GM12878 (cell line): Measurements from ENCODE around the gene SCLY. TPM values are rescaled to one million over a fixed set of nuclear protein-coding genes. Genes with fewer than 3 reads are reported as not detected.

Source experiments
- ATAC-seq: fragments of 200-7000 bp; cut with Tn5 transposase; 3 replicates; pipeline ENCODE4 v1.9.1; 2020; ENCODE audit warnings: mild to moderate bottlenecking, moderate library complexity
- BruUV-seq: library from RNA; stranded (reverse); fragments of 400-500 nt; replicated peaks from 2 replicates; lab custom pipeline; 2021; lab: Mats Ljungman, UMichigan
- CTCF ChIA-PET: fragments of 300-600 bp; sonication (Branson Sonifier 250); formaldehyde crosslinking; extraction: SDS; loops from one replicate; lab custom pipeline; 2021; ENCODE audit warnings: inconsistent platforms; lab: Yijun Ruan, JAX
- POLR2A ChIA-PET: fragments of 350-600 bp; formaldehyde crosslinking; extraction: SDS; loops from one replicate; lab custom pipeline; 2021; ENCODE audit warnings: inconsistent platforms; lab: Charles Lee
- RAD21 ChIA-PET: fragments of 300-600 bp; sonication (Branson Sonifier 250); formaldehyde crosslinking; loops from one replicate; lab custom pipeline; 2023; ENCODE audit warnings: antibody characterized with exemption; ENCODE audit not compliant: unreplicated experiment; lab: Charles Lee
- SMC1A ChIA-PET: fragments of 300-600 bp; sonication (Branson Sonifier 250); formaldehyde crosslinking; loops from one replicate; lab custom pipeline; 2023; ENCODE audit not compliant: unreplicated experiment, uncharacterized antibody; lab: Charles Lee
- DNase-seq: peaks from one replicate; pipeline ENCODE4 v3.0.0-alpha.2; 2011; ENCODE audit warnings: low read depth, low spot score
- FAIRE-seq: peaks from 3 replicates; lab custom pipeline; 2011; peaks lifted over from hg19 to GRCh38; lab: Jason Lieb, UNC
- H2AFZ ChIP-seq: 2 replicates; pipeline ENCODE4 v1.6.0; 2011; ENCODE audit warnings: low read depth, low read length, control low read depth; ENCODE audit not compliant: control insufficient read depth
- H3K27ac ChIP-seq: 2 replicates; pipeline ENCODE4 v1.5.1; 2011; ENCODE audit warnings: control low read depth; ENCODE audit not compliant: control insufficient read depth, insufficient read depth
- H3K27me3 ChIP-seq, 2 experiments: replicated peaks in 1 of 2; 2 replicates each; pipeline versions ENCODE4 v1.6.0 to v1.6.1; 2011; ENCODE audit warnings: low read length in 1 of 2; ENCODE audit not compliant: control insufficient read depth in 2 of 2, insufficient read depth in 2 of 2
- H3K36me3 ChIP-seq, 2 experiments: 2 replicates each; pipeline ENCODE4 v1.5.1; 2011; ENCODE audit warnings: low read length in 1 of 2; ENCODE audit not compliant: control insufficient read depth in 2 of 2, insufficient read depth in 2 of 2
- H3K4me1 ChIP-seq: 2 replicates; pipeline ENCODE4 v1.6.1; 2011; ENCODE audit warnings: mild to moderate bottlenecking, low read length, moderate library complexity, mixed read lengths; ENCODE audit not compliant: control insufficient read depth, insufficient read depth
- H3K4me2 ChIP-seq: 2 replicates; pipeline ENCODE4 v1.6.0; 2011; ENCODE audit warnings: control low read depth; ENCODE audit not compliant: control insufficient read depth, insufficient read depth
- H3K4me3 ChIP-seq: fragments of 200-600 bp; sonication (generic); 2 replicates; pipeline ENCODE4 v1.5.1; 2016
- H3K79me2 ChIP-seq: 2 replicates; pipeline ENCODE4 v1.6.0; 2011; ENCODE audit warnings: low read length; ENCODE audit not compliant: control insufficient read depth, insufficient read depth
- H3K9ac ChIP-seq: 2 replicates; pipeline ENCODE4 v1.8.0; 2011; ENCODE audit warnings: low read length, control low read depth, mixed read lengths; ENCODE audit not compliant: control insufficient read depth, insufficient read depth
- H3K9me3 ChIP-seq: replicated peaks from 3 replicates; pipeline ENCODE4 v1.5.1; 2011; ENCODE audit warnings: mild to moderate bottlenecking, low read length; ENCODE audit not compliant: control insufficient read depth, insufficient read depth
- H4K20me1 ChIP-seq: 2 replicates; pipeline ENCODE4 v1.6.0; 2011; ENCODE audit not compliant: control insufficient read depth, insufficient read depth
- ATF7 ChIP-seq: fragments of 450-650 bp; IDR thresholded peaks from 2 replicates; pipeline ENCODE4 v1.6.1; 2016; ENCODE audit warnings: low read depth, mild to moderate bottlenecking
- BRCA1 ChIP-seq: IDR thresholded peaks from 2 replicates; pipeline ENCODE4 v1.6.1; 2011; ENCODE audit warnings: low read depth, low read length, improper control_type of control experiment
- CHD1 ChIP-seq: IDR thresholded peaks from 2 replicates; pipeline ENCODE4 v1.6.1; 2012; ENCODE audit warnings: low read depth, low read length, improper control_type of control experiment
- CREM ChIP-seq: IDR thresholded peaks from 2 replicates; pipeline ENCODE4 v1.6.1; 2014; ENCODE audit warnings: antibody characterized with exemption, low read depth
- FOS ChIP-seq: IDR thresholded peaks from 3 replicates; pipeline ENCODE4 v1.6.1; 2011; ENCODE audit warnings: borderline replicate concordance; ENCODE audit not compliant: insufficient read length; ENCODE audit errors: extremely low read depth
- FOXK2 ChIP-seq: fragments of 450-650 bp; IDR thresholded peaks from 2 replicates; pipeline ENCODE4 v1.6.1; 2017; ENCODE audit warnings: mild to moderate bottlenecking, moderate library complexity
- HDAC6 ChIP-seq: fragments of 200-600 bp; sonication (generic); IDR thresholded peaks from one replicate; pipeline ENCODE4 v1.8.0; 2017; ENCODE audit warnings: antibody characterized with exemption; ENCODE audit not compliant: unreplicated experiment
- IRF3 ChIP-seq: fragments of 450-650 bp; IDR thresholded peaks from 2 replicates; pipeline ENCODE4 v1.6.1; 2014; ENCODE audit warnings: mild to moderate bottlenecking
- KDM1A ChIP-seq: fragments of 200-600 bp; sonication (generic); IDR thresholded peaks from 2 replicates; pipeline ENCODE4 v1.6.1; 2016; ENCODE audit warnings: borderline replicate concordance
- NBN ChIP-seq: fragments of 450-650 bp; IDR thresholded peaks from 2 replicates; pipeline ENCODE4 v1.6.1; 2016
- RAD51 ChIP-seq: fragments of 450-650 bp; IDR thresholded peaks from 2 replicates; pipeline ENCODE4 v1.6.1; 2016; ENCODE audit warnings: moderate library complexity, mild to moderate bottlenecking, inconsistent platforms
- RB1 ChIP-seq: fragments of 450-650 bp; formaldehyde crosslinking; IDR thresholded peaks from 2 replicates; pipeline ENCODE4 v1.6.1; 2017; ENCODE audit warnings: mild to moderate bottlenecking, borderline replicate concordance
- RCOR1 ChIP-seq: conservative IDR thresholded peaks from 2 replicates; pipeline ENCODE4 v1.6.1; 2012; ENCODE audit warnings: low read depth, low read length, improper control_type of control experiment
- SMARCA5 ChIP-seq: fragments of 450-650 bp; IDR thresholded peaks from 2 replicates; pipeline ENCODE4 v1.6.1; 2017; ENCODE audit warnings: mild to moderate bottlenecking
- WGBS: methylation state at CpG from one replicate; pipeline ENCODE4 v1.1.6; 2016; ENCODE audit warnings: low lambda C conversion rate; ENCODE audit not compliant: insufficient replicate concordance, insufficient coverage; ENCODE audit errors: missing lambda C conversion rate; 5-methylcytosine and 5-hydroxymethylcytosine counted together
- in situ Hi-C: fragments of 300-500 bp; cut with MboI; formaldehyde crosslinking; loops from 9 replicates; pipeline ENCODE4 v1.14.3; 2018; ENCODE audit warnings: mixed read lengths
- intact Hi-C: fragments of 100-400 bp; cut with micrococcal nuclease; formaldehyde crosslinking; loops from one replicate; pipeline ENCODE4 v1.14.2; 2022; ENCODE audit not compliant: unreplicated experiment
- polyA plus RNA-seq, 11 experiments: library from polyadenylated mRNA; depleted of rRNA in 4 of 11; unstranded in 6 of 11; stranded (reverse) in 5 of 11; fragments of >200 nt; fragmentation: Nextera tagmentation in 4 of 11; fragmentation: Illumina TruSeq in 1 of 11; extraction: Ambion mirVana in 4 of 11; extraction: Trizol in 1 of 11; gene quantifications; 1 replicate in 1 of 11; 2 replicates in 10 of 11; pipeline versions ENCODE4 v1.2.1 to v1.2.3, GENCODE V29; 2011 to 2016; ENCODE audit warnings: inconsistent platforms in 2 of 11, missing spikeins in 2 of 11, low read depth in 1 of 11
- total RNA-seq, 4 experiments: library from RNA; depleted of rRNA in 3 of 4; stranded (reverse); fragments of >200 nt in 3 of 4; fragmentation: Illumina TruSeq in 1 of 4; extraction: Trizol in 1 of 4; gene quantifications; 2 replicates each; pipeline versions ENCODE4 v1.2.1 to v1.2.3, GENCODE V29; 2013 to 2021
- TF ChIP-seq, protein P1 (sequence below): fragments of 450-650 bp; IDR thresholded peaks from 2 replicates; pipeline ENCODE4 v1.6.1; 2016; ENCODE audit warnings: mild to moderate bottlenecking

SCLY gene
- total and polyA plus RNA-seq, 10 of the 15 experiments (the other 5 are each of a cell fraction or from before 2014, with no cell fraction given): 3.3 to 49.1 (median 32.3) TPM

DNA sequence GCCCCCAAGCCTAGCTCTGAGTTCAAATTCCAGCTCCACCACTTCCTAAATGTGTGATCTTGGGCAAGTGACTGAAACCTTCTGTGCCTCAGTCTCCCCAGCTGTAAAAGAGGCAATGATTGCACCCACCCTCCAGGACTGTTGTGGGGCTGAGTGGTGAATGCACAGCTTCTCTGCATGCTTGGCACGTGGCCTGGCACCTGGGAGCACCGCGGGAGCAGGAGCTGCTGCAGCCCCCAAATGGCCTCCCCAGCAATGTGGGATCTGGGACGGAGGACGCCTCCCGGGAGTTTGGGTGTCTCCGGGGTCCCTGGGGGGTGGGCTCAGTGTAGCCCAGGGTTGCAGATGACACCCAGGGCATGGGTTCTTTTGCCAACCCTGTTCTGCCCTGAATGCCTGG is 79.2 kb downstream of the SCLY start:
- peaks cover 4% of the 10 kb centered on the region; the same call in 1 of the 2 replicates for H3K4me1 ChIP-seq
- CTCF ChIA-PET: interaction anchor here (1.0 to 2.5 kb wide), 4 partner anchors 15 to 123 kb away, joined by 4 to 17 read pairs (median 6); no protein-coding TSS in a partner anchor
- no TSS peak for BruUV-seq
- RAD21 ChIA-PET: interaction anchor here (1.3 kb wide), 1 partner anchor 170 kb away, joined by 4 read pairs; no protein-coding TSS in a partner anchor
- intact Hi-C loops: no loop called here
- no peak for TF ChIP-seq BRCA1
- TF ChIP-seq FOXK2: no peak
- no peak for TF ChIP-seq IRF3
- TF ChIP-seq HDAC6: no peak
- no peak for TF ChIP-seq SMARCA5
- TF ChIP-seq RCOR1: no peak
- TF ChIP-seq CREM: no peak
- TF ChIP-seq CHD1: no peak
- TF ChIP-seq NBN: no peak
- no peak for TF ChIP-seq RB1
- no peak for TF ChIP-seq ATF7
- TF ChIP-seq, protein P1, sequence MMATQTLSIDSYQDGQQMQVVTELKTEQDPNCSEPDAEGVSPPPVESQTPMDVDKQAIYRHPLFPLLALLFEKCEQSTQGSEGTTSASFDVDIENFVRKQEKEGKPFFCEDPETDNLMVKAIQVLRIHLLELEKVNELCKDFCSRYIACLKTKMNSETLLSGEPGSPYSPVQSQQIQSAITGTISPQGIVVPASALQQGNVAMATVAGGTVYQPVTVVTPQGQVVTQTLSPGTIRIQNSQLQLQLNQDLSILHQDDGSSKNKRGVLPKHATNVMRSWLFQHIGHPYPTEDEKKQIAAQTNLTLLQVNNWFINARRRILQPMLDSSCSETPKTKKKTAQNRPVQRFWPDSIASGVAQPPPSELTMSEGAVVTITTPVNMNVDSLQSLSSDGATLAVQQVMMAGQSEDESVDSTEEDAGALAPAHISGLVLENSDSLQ: no peak
- no peak for TF ChIP-seq RAD51
- no peak for TF ChIP-seq KDM1A
- TF ChIP-seq FOS: no peak
- TF ChIP-seq, all 136 proteins: peak for 0
- H2AFZ ChIP-seq: no peak overlapping the region
- no peak overlapping the region for H3K9ac ChIP-seq
- SMC1A ChIA-PET: no interaction called here
- H3K79me2 ChIP-seq: no peaks in the 10 kb centered on the region
- H3K27ac ChIP-seq: no peak overlapping the region
- no peaks in the 10 kb centered on the region for H4K20me1 ChIP-seq
- FAIRE-seq (no peak), DNase-seq (no peak), ATAC-seq (no peak)
- POLR2A ChIA-PET: no interaction called here
- H3K4me3 ChIP-seq: no peak overlapping the region
- in situ Hi-C loops: no loop called here
- H3K36me3 ChIP-seq: no peaks in the 10 kb centered on the region
- H3K9me3 ChIP-seq: no peaks in the 10 kb centered on the region
- WGBS: 46% methylated on average over 6 of the region's 7 CpGs
- no peak overlapping the region for H3K4me2 ChIP-seq
- no peaks in the 10 kb centered on the region for H3K27me3 ChIP-seq
